Measurements from ENCODE around the gene KIRREL3.
"Not testable (repeated sequence)": the region's sequence is repeated elsewhere in the genome, so short reads cannot be mapped to it uniquely, and the experiment has no call there.

The KIRREL3 gene

DNA sequence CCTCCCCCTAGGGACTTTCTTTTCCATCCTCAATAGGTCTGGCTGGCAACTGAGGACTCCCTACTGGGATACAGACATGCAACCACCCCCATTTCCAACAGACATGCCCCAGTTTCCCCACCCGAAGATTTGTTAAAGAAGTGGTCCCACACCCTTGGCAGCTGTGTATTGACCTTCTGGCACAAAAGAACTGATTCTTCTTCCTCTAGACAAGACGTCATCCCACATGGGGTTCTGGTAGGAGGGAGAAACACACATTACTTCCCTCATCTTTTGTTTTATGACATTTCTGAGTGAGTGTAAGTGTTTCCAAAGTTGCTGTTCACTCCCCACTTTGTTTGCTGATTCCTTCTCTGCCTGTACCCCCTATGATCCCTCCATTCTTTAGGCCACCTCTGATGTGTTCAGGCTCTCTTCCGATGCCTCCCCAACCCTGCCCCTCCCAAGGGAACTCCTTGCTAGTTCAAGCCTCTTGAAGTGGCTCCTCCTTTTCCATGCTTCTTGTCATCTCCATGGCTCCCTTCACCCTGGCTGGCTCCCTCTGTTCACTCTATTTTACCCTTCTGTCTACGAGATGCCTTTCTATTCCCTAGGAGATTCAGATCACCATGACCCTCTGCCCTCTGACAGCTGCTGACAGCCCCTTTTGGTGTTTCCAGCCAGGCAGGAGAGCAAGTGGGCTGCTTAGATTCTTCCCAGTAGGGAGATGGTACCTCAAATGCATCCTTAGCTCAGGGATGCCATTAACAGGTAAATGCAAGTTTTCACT, 4.3 kb downstream of the KIRREL3 start:
- DNase-seq, result no peak

DNA sequence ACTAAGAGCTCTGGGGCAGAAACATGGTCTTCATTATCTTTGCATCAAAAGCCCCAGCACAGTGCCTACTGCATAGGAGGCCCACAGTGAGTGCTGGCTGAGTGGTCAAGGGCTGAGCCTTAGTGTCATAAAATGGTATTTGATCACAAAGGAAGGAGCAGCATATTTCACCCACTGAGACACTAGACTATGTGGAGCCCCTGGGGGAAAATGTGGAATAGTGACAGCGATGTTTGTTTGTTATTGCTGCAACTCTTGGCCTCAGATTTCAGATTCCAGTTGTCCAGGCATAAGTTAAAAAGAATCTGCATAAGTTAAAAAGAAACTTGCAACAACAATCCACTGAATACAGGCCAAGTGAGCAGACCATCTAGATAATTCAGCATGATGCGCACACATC, 7.0 kb downstream of the KIRREL3 start:
- no peak for DNase-seq

DNA sequence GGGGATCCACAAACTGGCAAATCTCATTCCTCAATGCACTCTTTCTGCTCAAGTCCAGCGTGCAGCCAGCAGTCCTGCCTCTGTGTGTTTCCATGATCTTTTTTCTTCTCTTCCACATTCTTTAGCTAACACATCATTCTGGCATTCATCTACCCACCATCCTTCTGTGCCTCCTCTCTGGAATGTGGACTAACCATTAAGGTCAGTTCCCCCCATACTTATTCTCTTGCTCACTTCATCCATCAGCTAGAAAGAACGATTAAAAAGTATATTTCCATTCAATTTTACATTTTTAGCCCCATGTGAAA, 7.8 kb downstream of the KIRREL3 start:
- no peak for DNase-seq

DNA sequence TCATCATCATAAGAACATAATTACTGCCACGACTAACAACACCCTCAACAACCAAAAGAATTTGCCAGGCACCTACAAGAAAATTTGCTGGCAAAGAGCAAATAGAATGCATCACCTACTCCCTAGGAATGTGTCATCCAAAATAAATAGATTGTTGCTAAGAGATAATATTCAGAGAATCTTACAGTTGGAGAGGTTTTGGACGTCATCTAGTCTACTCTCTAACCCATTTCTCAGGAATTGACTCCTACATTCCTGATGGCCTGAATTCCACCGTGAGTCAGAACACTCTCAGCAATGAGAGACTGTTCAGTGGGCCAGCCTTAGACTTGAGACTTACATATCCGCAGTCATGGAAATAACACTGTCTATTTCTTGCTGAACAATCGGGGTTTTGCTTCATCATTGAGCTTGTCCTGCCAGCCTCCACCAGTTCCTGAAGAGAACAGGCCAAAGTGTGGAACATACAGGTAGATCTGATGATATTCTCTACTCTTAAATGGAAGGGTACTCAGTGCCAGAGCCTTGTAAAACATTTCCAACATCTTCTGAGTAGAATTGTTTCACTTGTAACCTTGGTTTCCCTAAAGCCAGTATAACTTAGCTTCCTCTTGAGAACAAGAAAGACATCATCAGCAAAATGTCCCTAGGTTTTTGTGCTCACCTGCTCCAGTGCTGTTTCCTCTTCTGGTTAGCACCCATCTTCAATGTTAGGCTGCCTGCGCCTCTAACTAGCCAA, 8.3 kb downstream of the KIRREL3 start:
- DNase-seq, result no peak

DNA sequence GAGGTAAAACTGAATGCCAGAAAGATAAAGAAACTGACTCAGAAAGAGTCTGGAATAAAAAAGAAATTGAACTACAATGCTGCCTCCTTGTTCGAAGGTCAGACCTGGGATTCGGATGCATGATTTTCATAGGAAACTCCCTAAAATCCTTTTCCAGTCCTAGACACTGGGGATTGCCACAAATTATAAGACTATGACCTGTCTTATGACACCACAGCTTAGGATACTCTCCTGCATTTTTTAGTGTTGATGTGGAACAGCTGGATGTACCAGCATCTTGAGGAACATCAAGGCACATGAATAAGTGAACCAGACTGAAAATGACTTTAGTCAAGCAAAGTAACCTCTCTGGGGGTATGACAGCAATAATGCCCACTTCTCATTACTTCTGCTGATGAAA, 9.0 kb downstream of the KIRREL3 start:
- no peak for DNase-seq

DNA sequence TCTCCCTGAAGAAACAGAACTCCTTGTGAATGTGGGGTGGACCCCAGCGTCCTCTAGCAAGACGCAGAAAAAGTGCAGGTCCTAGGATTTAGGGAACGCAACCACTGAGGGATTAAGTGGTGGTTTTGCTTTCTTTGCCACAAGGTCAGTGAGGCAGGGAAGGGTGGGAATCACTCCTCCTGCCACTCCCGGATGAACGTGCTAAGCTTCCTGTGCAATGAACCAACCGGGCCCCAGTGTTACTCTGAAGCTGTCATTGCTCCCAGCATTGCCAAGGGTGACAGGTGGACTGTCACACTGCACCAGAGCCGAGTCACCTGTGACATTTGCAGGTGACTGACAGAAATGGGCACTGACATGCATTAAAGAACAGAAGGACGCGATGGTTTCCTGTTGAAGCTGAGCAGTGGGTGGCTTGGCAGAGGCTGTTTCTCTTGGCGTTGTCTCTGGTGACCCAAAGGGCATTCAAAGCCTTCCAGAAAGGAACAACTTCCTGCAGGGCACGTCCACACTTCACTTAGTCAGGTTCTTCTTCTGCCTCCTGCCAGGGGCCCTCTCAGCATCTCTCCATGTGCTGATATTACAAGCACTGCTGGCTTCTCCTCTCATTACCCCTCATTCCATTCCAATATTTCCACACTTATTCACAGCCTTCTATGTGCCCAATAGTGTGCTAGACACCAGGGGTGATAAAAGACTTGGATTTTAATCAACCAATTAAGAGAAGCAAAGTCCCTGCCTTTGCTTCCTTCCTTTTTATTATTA, 9.7 kb downstream of the KIRREL3 start:
- no peak for DNase-seq

DNA sequence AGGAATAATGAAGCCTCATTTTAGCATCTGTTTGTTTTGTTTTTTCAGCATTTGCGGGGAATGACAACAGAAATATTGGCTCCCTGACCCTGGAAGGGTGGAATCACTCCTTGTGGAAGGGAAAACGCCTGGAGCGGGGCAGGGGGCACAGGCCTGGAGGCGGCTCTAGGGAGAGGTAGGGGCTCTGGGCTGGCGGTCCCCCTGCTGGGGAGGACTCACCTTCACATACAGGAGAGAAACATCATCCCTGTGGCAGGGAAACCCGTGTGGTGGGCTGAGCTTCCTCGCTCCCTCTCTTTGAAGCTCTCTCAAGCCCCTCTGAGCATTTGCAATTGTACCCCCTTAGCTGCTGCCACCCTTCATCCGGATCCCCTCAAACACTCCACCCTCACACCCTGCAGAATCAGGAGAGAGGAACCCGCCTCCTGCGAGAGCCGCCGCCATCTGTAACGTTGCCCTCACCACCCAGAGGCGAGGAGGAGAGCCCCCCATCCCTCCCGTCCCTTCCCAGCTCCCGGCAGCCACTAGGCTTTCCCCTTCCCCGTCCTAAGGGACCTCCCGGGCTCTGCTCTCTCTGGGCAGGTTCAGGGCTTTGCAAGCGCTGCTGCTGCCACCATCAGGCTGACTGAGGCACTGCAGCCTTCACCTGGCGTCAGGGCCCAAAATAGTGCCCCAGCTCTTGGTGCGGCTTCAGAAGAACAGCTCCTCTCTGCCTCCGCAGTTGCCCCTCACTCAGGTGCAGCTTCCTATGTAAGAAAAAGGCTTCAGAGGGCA, 10.4 kb downstream of the KIRREL3 start:
- peak; percentile 11 for DNase-seq

DNA sequence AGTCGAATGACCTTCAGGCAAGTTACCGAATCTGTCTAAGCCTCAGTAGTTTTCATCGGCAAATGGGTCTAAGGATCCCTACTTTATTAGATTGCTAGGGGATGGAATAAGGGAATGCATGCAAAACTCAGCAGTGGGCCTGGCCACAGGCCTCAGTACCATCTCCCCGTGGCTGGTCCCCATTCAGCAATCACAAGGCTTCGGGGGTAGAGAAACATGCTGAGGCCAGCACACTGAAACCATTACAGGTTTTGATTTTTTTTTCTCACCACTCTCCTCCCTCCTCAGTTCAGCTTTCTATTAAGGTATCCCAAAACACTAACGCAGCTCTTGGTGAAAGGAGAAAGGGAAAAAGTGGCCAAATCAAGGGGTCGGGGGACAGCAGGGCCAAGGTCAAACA, 11.9 kb downstream of the KIRREL3 start:
- no peak for DNase-seq

DNA sequence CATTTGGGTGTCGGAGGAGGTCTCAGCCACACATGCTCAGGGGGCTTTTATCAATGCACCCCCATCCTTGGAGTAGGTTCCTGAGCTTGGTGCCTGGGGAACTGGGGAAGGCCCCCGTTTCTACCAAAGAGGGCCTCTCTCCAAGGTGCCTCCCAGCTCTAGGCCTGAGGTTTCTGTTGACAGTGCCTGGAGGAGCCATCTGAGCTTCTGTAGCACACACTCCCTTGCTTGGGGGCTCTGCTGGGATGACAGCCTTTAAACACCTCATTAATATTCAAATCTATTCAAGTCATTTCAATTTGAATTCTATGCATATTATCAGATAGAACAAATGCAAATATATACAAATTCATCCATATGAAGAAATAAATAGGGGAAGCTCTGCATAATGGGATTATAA, 18.9 kb downstream of the KIRREL3 start:
- DNase-seq, result no peak

DNA sequence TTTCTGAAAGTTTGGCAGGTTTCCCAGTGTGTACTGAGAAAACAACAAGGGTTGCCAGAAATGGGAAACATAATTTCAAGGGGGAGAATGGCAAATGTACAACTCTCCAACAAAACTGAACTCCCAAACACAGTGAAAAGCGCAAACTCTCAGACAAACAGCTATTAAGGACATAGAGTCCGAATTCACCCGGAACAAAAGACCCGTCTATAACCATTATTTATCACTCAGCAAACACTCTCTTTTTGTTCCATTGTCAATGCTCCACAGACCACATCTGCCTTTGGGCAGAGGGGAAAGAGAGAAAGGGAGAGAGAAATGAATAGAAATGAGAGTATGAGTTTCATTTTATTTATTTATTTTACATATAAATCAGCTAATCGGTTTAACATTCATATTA, 21.7 kb downstream of the KIRREL3 start:
- DNase-seq, result no peak

DNA sequence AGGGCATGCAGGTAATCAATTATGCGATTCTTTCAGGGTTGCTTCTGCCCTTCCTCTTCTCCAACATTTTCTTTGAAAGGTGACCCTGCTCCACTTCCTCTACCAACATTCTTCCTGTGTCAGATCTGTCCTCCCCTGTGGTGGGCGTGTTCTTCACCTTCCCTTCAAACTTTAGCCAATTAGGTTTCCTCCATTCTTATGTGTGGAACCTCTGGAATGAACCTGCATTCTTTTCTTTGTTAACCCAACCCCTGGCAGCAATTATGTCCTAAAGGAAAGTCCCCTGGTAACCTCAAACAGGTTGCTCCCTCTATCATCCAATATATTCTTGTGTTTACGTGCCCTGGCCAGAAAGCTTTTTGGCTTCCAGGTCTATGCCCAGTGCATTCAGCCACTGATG, 22.4 kb downstream of the KIRREL3 start:
- no peak for DNase-seq

DNA sequence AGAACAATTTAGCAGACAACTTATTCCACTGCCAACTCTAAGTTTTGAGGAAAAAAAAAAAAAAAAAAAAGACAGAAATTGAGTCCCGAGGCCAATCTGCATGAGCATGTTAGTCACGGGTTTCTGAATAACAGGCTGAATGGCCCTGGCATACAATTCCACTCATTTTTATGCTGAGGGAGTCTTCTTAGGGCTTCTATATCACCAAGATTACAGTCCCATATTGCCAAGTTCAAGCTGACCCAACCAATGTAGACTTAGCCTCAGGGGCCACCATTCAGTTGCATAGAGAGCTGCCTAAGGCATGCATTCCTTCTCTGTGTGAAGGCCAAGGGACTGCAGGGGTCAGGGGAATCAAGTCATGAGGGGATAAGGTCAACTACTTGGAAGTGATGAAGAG, 27.5 kb downstream of the KIRREL3 start:
- no peak for DNase-seq

DNA sequence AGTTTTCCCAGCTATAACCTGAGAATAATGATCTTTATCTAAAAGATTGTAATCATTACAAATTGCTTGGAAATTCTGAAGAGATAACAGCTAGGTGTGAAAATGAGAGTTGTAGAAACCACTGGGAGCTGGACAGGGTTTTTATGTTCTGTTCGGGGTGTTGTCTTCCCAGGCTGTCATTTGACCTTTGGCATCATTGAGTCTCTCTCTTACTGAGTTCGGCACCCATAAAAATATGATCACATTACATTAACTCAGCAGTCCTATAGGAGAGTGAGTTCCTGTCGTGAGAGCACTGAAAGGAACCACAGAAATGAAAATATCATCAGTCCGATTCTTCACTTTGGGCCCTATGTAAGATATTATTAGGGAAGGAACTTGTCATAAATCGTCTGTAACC, 29.3 kb downstream of the KIRREL3 start:
- no peak for DNase-seq

DNA sequence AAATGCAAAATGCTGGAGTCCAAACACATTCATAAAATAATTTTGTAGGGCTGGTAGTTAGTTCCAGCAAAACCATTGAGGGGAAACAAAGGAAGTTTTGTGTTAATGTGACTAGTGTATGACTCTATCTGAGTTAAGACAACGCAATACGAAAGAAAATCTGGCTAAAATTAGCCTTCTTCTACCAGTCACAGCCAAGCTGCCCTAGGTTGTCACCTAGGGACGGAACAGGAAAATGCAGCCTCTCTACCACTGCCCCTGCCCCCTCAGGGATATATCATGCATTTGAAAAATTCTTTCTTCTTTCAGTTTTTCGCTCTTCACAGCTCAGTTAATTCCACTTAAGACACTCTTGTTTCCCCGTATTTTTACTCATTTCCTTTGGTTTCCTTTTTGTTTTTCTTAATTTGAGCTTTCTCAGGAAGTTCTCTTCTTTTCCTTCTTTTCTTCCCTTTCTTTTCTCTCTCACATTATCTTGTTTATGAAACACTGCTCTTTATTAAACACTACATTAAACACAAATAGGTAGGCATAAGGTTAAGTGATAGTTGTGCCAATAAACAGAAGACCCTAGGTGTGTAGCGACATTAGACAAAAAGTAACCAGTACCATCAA, 30.6 kb downstream of the KIRREL3 start:
- DNase-seq, result no peak

DNA sequence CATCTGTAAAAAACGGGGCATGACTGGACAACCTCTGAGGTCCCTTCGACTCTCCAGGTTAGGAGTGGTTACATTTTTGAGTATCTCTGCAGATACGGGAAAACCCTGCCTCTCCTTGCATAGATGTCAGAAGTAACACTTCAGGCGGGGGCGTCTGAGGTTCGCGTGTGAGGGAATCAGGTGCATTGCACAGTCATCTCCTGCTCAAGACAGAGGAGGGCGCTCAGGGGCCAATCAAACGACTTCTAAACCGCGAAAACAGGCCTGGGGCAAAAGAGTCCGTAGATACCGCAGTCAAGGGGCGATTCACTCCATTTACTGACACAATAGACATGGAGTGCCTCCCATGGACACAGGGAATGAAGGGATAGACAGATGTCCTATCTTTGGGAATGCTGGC, 31.7 kb downstream of the KIRREL3 start:
- no peak for DNase-seq

DNA sequence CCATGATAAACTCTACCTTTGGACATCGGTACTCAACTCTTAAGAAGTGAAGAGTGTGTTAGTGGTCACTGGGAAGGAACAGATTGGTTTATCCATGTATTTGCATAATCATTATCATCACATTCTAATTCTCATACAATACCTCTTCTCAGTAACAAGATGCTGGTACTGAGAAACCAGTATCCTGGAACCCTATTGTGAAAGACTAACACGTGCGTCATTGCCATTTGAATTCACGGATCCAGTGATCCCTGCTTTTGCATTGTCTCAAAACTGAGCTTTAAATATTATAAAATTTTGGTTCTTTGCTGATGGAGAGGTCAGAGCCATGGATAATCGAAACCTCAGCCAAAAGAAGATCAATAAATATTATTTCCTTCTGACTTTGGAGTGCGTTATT, 35.2 kb downstream of the KIRREL3 start:
- no peak for DNase-seq

DNA sequence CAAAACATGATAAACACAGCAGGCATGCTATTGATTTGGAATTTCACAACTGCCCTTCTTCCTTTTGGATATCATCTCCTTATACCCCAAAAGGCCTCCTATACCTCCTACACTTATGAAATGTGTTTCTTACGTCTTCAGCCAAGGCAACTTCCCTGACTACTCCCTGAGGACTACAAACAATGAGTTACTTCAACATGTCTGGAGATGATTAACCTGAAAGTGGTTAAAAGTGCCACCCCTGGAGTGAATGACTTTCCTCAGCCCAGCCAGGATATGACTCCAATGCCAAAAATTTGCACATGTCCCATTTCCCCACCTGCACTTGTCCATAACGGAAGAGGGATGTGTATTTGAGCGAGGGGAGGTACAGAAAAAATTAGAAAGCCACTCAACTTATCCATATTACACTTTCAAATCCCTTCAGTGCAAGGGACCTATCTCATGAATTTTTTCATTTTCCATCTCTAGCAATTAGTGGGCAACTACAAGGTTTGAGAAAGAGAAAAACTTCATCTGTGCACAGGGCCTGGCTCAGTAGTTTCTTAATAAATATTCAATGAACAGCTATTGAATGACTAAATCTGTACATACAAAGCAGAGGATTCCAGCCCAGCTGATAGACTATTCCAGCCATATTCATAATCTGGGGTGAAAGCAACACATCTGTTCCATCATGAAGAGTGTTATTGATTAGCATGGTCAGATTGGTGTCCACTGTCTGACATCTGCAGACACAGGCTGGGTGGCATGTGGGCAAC, 36.8 kb downstream of the KIRREL3 start:
- DNase-seq, result no peak

DNA sequence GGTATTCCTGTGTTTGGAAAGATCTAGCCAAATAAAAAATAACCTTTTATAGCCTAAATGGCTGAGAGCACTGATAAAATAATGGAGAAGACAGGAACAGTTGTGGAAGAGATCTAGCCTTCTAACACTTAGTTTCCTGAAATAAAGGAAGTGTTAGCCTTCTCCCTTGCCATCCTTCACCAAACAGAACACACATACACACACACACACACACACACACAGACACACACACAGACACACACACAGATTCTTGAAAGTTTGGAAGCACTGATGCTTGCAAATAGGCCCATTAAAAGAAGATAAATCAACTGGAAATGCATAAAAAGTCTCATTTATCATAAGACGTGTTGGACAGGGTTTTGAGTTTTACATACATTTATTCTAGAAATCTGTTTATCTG, 37.5 kb downstream of the KIRREL3 start:
- no peak for DNase-seq

DNA sequence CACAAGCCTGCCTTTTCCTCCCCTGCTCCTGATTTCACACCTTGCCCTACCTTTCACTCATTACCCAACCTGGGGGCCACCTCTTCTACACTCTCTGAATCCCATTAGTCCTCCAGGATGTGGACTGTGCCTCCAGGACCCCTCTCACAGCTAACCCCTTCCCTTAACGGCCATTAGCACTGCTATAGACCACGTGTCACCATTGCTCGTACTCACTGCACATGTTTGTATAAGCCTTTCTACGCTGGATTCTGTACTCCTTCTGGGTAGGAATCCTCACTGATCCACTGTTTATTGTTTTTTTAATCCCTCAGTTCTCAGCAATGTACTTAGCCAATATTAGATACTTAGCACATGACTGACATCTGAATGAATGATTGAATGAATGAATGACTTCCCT, 40.9 kb downstream of the KIRREL3 start:
- no peak for DNase-seq

DNA sequence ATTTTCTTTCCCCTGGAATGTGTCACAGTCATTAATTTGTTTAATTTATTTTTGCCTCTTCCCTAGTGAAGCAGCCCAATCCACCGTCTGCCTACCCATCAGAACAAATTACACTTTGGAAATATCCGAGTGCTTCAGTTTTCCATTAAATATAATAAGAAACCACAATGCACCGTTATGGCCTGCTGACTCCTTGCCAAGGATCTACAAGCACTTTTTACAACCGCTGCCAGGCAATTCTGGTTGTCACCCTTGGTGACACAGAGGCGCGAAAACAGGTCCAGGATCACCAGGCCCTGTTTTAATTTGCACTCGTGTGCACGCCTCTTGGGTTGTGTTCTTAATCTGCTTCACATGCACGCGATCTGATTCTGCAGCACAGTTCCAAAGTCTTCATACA, 43.9 kb downstream of the KIRREL3 start:
- no peak for DNase-seq

DNA sequence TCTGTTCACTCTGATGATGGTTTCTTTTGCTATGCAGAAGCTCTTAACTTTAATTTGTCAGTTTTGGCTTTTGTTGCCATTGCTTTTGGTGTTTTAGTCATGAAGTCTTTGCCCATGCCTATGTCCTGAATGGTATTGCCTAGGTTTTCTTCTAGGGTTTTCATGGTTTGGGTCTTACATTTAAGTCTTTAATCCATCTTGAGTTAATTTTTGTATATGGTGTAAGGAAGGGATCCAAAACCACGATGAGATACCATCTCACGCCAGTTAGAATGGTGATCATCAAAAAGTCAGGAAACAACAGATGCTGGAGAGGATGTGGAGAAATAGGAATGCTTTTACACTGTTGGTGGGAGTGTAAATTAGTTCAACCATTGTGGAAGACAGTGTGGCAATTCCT, 48.0 kb downstream of the KIRREL3 start:
- DNase-seq, result not testable (repeated sequence)

DNA sequence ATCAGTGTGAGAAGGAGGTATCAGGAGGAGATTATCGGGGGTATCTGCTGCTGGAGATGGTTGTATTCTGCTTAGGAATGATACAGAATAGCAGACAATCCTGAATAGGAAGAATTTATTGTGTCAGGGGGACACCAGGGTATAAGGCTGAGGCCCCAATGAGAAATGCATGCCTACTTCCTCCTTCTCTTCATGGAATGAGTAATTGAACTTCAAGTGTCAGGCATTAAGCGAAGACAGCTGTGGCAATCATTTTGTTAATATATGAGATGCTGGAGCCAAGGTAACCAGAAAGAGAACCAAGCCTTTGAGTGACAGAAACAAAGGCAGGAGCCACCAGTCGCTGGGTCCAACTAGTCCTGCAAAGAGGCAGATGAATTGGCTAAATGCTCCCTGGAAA, 49.1 kb downstream of the KIRREL3 start:
- DNase-seq, result no peak

Data from activated T-cell treated with anti-CD3 and anti-CD28 coated beads for 4 hours (primary cell).